SU-DHL-6 (cell line): ENCODE data around the gene DMXL1.

Experiments used
- H2AFZ ChIP-seq: fragments of 200-600 bp; sonication (generic); 2 replicates; pipeline ENCODE4 v1.6.1; 2014; ENCODE audit warnings: low read depth, mild to moderate bottlenecking, moderate library complexity, mixed read lengths, antibody characterized with exemption, low read length; ENCODE audit not compliant: severe bottlenecking
- H3F3A ChIP-seq: fragments of 200-600 bp; shearing (Covaris generic); 2 replicates; pipeline ENCODE4 v1.6.0; 2016; ENCODE audit warnings: antibody characterized with exemption, mild to moderate bottlenecking; ENCODE audit not compliant: insufficient read depth
- H3K27ac ChIP-seq: fragments of 200-600 bp; sonication (generic); 2 replicates; pipeline ENCODE4 v1.5.1; 2016; ENCODE audit warnings: low read depth, mild to moderate bottlenecking, low read length, moderate library complexity, mixed read lengths
- H3K27me3 ChIP-seq: fragments of 200-600 bp; sonication (generic), shearing (Covaris generic); 2 replicates; pipeline ENCODE4 v1.6.0; 2014; ENCODE audit warnings: mild to moderate bottlenecking, low read length
- H3K36me3 ChIP-seq: fragments of 200-600 bp; sonication (generic); 2 replicates; pipeline ENCODE4 v1.6.1; 2014; ENCODE audit warnings: mild to moderate bottlenecking, low read length, mixed read lengths
- H3K4me2 ChIP-seq: fragments of 300-600, 200-600 bp; shearing (Covaris generic), sonication (generic); 2 replicates; pipeline ENCODE4 v1.6.0; 2014; ENCODE audit warnings: low read length, low read depth, mild to moderate bottlenecking; ENCODE audit not compliant: poor library complexity, severe bottlenecking
- H3K4me3 ChIP-seq: fragments of 200-600 bp; sonication (generic); 2 replicates; pipeline ENCODE4 v1.5.1; 2014; ENCODE audit warnings: antibody characterized with exemption, low read length, mild to moderate bottlenecking, mixed read lengths; ENCODE audit not compliant: insufficient read depth, poor library complexity, severe bottlenecking
- H3K79me2 ChIP-seq: fragments of 200-600 bp; sonication (generic); 2 replicates; pipeline ENCODE4 v1.6.1; 2014; ENCODE audit warnings: mild to moderate bottlenecking, low read length, moderate library complexity; ENCODE audit not compliant: insufficient read depth
- H3K9ac ChIP-seq: fragments of 200-600 bp; sonication (generic); 2 replicates; pipeline ENCODE4 v1.7.0; 2014; ENCODE audit warnings: mild to moderate bottlenecking, low read length
- H3K9me2 ChIP-seq: fragments of 200-600 bp; sonication (generic); replicated peaks from 2 replicates; pipeline ENCODE4 v1.6.1; 2014; ENCODE audit warnings: low read length; ENCODE audit not compliant: insufficient read depth
- H3K9me3 ChIP-seq: fragments of 200-600 bp; sonication (generic); 2 replicates; pipeline ENCODE4 v1.6.1; 2014; ENCODE audit warnings: low read length, mixed read lengths; ENCODE audit not compliant: insufficient read depth
- H4K20me1 ChIP-seq: fragments of 200-600 bp; sonication (generic); 2 replicates; pipeline ENCODE4 v1.6.1; 2014; ENCODE audit warnings: low read depth, mild to moderate bottlenecking, antibody characterized with exemption, low read length, moderate library complexity, mixed read lengths
- CTCF ChIP-seq: fragments of 200-600 bp; sonication (generic); IDR thresholded peaks from one replicate; pipeline ENCODE4 v1.5.1; 2017; ENCODE audit warnings: antibody characterized with exemption, mild to moderate bottlenecking, low read length, moderate library complexity; ENCODE audit not compliant: insufficient read depth, poor library complexity, severe bottlenecking
- EZH2phosphoT487 ChIP-seq: fragments of 200-600 bp; sonication (generic), shearing (Covaris generic); conservative IDR thresholded peaks from 2 replicates; pipeline ENCODE4 v1.6.1; 2018; ENCODE audit warnings: mild to moderate bottlenecking, antibody characterized with exemption, low read length, moderate library complexity, mixed read lengths

The DMXL1 gene

DNA sequence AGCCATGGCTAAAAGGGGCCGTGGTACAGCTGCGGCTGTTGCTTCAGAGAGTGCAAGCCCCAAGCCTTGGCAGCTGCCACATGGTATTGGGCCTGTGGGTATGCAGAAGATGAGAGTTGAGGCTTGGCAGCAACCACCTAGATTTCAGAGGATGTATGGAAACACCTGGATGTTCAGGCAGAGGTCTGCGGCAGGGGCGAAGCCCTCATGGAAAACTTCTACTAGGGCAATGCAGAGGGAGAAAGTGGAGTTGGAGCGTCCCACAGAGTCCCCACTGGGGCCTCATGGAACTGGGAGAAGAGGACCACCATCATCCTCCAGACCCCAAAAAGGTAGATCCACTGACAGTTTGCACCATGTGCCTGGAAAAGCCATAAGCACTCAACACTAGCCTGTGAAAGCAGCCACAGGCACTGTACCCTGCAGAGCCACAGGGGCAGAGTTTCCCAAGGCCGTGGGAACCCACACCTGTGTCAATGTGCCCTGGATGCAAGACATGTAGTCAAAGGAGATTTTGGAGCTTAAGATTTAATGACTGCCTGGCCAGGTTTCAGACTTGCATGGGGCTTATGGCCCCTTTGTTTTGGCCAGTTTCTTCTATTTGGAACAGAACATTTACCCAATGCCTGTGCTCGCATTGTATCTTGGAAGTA is 65.9 kb downstream of the DMXL1 start:
- Histone ChIP-seq H3K79me2 (no peaks in the 10 kb centered on the region), H3K36me3 (peaks cover 46% of the 10 kb centered on the region), H3K9ac (no peak overlapping the region), H3K9me2 (no peaks in the 10 kb centered on the region), H3K4me2 (no peak overlapping the region), H3K4me3 (no peak overlapping the region), H4K20me1 (no peaks in the 10 kb centered on the region), H3F3A (no peaks in the 10 kb centered on the region), H3K9me3 (peaks cover 8% of the 10 kb centered on the region; the same call in 1 of the 2 replicates), H3K27me3 (no peaks in the 10 kb centered on the region), H2AFZ (no peak overlapping the region), H3K27ac (no peak overlapping the region)
- TF ChIP-seq EZH2phosphoT487 (no peak), CTCF (no peak)

DNA sequence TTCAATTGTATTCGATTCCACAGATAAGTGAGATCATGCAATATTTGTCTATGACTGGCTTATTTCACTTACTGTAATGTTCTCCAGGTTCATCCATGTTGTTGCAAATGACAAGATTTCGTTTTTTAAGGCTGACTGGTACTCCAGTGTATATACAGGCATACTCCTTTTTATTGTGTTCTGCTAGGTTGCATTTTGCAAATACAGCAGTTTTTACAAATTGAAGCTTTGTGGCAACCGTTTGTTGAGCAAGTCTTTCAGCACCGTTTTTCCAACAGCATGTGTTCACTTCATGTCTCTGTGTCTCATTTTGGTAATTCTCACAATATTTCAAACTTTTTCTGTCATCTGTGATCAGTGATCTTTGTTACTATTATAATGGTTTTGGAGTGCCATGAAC is 82.7 kb downstream of the DMXL1 start:
- Histone ChIP-seq H2AFZ (no peak overlapping the region), H3K9me3 (no peaks in the 10 kb centered on the region), H3K36me3 (peaks cover 43% of the 10 kb centered on the region), H3K79me2 (no peaks in the 10 kb centered on the region), H3K27ac (no peak overlapping the region), H3K4me3 (no peak overlapping the region), H3K27me3 (no peaks in the 10 kb centered on the region), H3K9ac (no peak overlapping the region), H3K4me2 (no peak overlapping the region), H3F3A (no peaks in the 10 kb centered on the region), H4K20me1 (no peaks in the 10 kb centered on the region), H3K9me2 (no peaks in the 10 kb centered on the region)
- no peak for TF ChIP-seq CTCF
- no peak for TF ChIP-seq EZH2phosphoT487

- no peaks in the 10 kb centered on the region for H3K79me2 ChIP-seq
- no peaks in the 10 kb centered on the region for H3K9me2 ChIP-seq
- no peaks in the 10 kb centered on the region for H3K27me3 ChIP-seq
- no peak overlapping the region for H3K4me3 ChIP-seq
- H3F3A ChIP-seq: 0 out of 2 replicates have a peak, but pooled peaks cover 6% of the 10 kb centered on the region
- no peak overlapping the region for H3K9ac ChIP-seq
- no peak overlapping the region for H3K27ac ChIP-seq
- H3K9me3 ChIP-seq: no peaks in the 10 kb centered on the region
- TF ChIP-seq EZH2phosphoT487 (no peak), CTCF (no peak)
- no peak overlapping the region for H2AFZ ChIP-seq
- H4K20me1 ChIP-seq: no peaks in the 10 kb centered on the region
- H3K36me3 ChIP-seq: peaks cover 18% of the 10 kb centered on the region; the same call in 1 of the 2 replicates
- H3K4me2 ChIP-seq: no peak overlapping the region
These were observed 87.3 kb downstream of the DMXL1 start for GRCh38 chr5:119158144-119158543.
